Adrenal gland (tissue), 12 donors: Measurements from ENCODE around the gene RPUSD4. TPM values are rescaled to one million over a fixed set of nuclear protein-coding genes. Genes with fewer than 3 reads are reported as not detected.

Experiments used
- DNase-seq, 7 donors: peaks; one replicate each; pipeline ENCODE4 v3.0.0-alpha.2; 2019 to 2020
- H3K27ac ChIP-seq, 5 donors: fragments of 200-600 bp; sonication (generic) in 4 of 5; 1 replicate in 3 of 5; 2 replicates in 2 of 5; pipeline versions ENCODE4 v1.5.1 to v1.8.0; 2016 to 2020; ENCODE audit warnings: mild to moderate bottlenecking in 1 of 5
- H3K27me3 ChIP-seq: fragments of 200-600 bp; 2 replicates; pipeline ENCODE4 v1.8.0; 2021
- H3K36me3 ChIP-seq, 2 donors: fragments of 200-600 bp; replicated peaks in 1 of 2; 1 replicate in 1 of 2; 2 replicates in 1 of 2; pipeline versions ENCODE4 v1.5.1 to v1.8.0; 2018 to 2022
- H3K4me1 ChIP-seq, 2 donors: fragments of 200-600 bp; replicated peaks in 1 of 2; 1 replicate in 1 of 2; 2 replicates in 1 of 2; pipeline versions ENCODE4 v1.5.1 to v1.8.0; 2018 to 2021
- H3K4me3 ChIP-seq, 4 donors: fragments of 200-600 bp; sonication (generic) in 3 of 4; one replicate each; pipeline ENCODE4 v1.5.1; 2016 to 2018
- H3K9me3 ChIP-seq, 3 donors: fragments of 200-600 bp; sonication (generic) in 1 of 3; replicated peaks in 1 of 3; 1 replicate in 2 of 3; 2 replicates in 1 of 3; pipeline versions ENCODE4 v1.5.1 to v1.8.0; 2016 to 2021
- POLR2A ChIP-seq, 2 donors: fragments of 450-650 bp; IDR thresholded peaks; one replicate each; pipeline ENCODE4 v1.6.1; 2017; ENCODE audit warnings: antibody characterized with exemption in 2 of 2, mild to moderate bottlenecking in 2 of 2, moderate library complexity in 1 of 2
- WGBS, 4 donors: extraction: QIAGEN DNeasy Blood & Tissue Kit in 2 of 4; methylation state at CpG; one replicate each; pipeline versions ENCODE4 v1.1.5 to v1.1.7; 2013 to 2017; 5-methylcytosine and 5-hydroxymethylcytosine counted together
- intact Hi-C, 2 donors: fragments of 100-400 bp; cut with DNase I; formaldehyde crosslinking; loops; one replicate each; pipeline versions ENCODE4 v1.14.1 to v1.15.0; 2022 to 2023
- polyA plus RNA-seq, 3 donors: library from polyadenylated mRNA; stranded (reverse); fragments of 200-250 nt in 2 of 3; fragments of 350-450 nt in 1 of 3; fragmentation: Illumina TruSeq in 1 of 3; extraction: RNeasy Lipid Tissue Mini Kit (QIAGEN cat#74804) in 1 of 3; gene quantifications; one replicate each; pipeline ENCODE4 v1.2.3, GENCODE V29; 2013 to 2014
- total RNA-seq, 9 donors: library from RNA; depleted of rRNA in 4 of 9; stranded (reverse); fragments of >200 nt in 4 of 9; fragments of 120-200 nt in 1 of 9; fragmentation: NEBNext Ultra II Directional in 1 of 9; extraction: Animal tissue kit (Norgen Biotek cat#: 25700) in 1 of 9; gene quantifications; one replicate each; pipeline versions ENCODE4 v1.1.0 to v1.2.4, GENCODE V29; 2013 to 2023
- TF ChIP-seq, protein P1 (sequence below), 6 experiments: fragments of 450-650 bp in 4 of 6; fragments of 200-600 bp in 2 of 6; sonication (generic) in 1 of 6; IDR thresholded peaks; 1 replicate in 5 of 6; 2 replicates in 1 of 6; pipeline versions ENCODE4 v1.5.1 to v1.8.0; 2016 to 2021; ENCODE audit warnings: antibody characterized with exemption in 6 of 6, mild to moderate bottlenecking in 2 of 6, moderate library complexity in 1 of 6
- donor health status: healthy with polysubstance abuse.
- donor health status: Bipolar disorder and iron deficiency.
- donor health status: DM: yes; HTN: yes; CAD: no.
- donor health status: DM: no; HTN: no; CAD: no.
- donor health status: DM: no; HTN: no; CAD: no.
- donor health status: DM: yes; HTN: yes; CAD: no.

Gene RPUSD4
- total and polyA plus RNA-seq, 12 donors = 10.6 to 27.5 (median 19.5) TPM

DNA sequence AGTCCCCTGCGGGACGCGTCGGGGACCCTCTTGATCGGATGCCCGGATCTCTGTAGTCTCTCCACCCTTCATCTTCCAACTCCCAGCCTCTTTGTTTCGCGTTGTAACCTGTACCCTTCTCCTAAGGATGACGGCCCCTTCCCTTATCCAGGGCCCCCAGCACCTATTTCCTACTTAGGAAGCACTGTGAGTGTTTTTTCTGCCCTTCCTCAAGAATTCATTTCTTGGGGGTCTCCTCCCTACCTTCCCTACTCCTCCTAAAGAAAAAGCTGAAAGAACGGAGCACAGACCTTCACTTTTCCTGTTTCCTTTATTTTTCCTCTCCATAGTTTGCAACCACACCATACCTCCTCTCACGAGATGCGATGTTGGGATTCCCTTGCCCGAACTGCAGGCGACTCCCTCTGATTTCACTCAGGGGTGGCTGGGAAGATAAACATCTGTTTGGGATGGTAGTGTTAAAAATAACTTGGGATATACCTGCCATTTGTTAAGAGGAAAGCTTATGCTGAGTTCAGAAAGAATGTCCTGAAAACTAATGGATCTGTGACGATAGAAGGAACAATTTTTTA, 725 bp upstream of the RPUSD4 start:
- H3K9me3 ChIP-seq = no peaks in the 10 kb centered on the region
- peak overlapping the region in 3 of 4 donors; percentile 59 to 88 (median 87) for H3K4me3 ChIP-seq
- peaks cover 4 to 21% of the 10 kb centered on the region in 2 donors for H3K4me1 ChIP-seq
- 1 to 2% (median 1%) methylated on average over 15 of the region's 15 CpGs for WGBS, 4 donors
- intact Hi-C loops = loop anchor here (5.0 to 10.0 kb wide), 2 partner anchors 53 to 55 kb away; partner anchors contain the start of genes FOXRED1 (in 2 of the 2) and SRPRA (in 2 of the 2)
- H3K27me3 ChIP-seq = no peaks in the 10 kb centered on the region
- no peak for DNase-seq
- H3K36me3 ChIP-seq = peaks cover 0 to 20% of the 10 kb centered on the region in 2 donors
- peak overlapping the region in 3 of 5 donors; percentile 28 to 63 (median 33) for H3K27ac ChIP-seq
- no peak for TF ChIP-seq POLR2A (IDR thresholded peaks at IDR 0.05)
- TF ChIP-seq, protein P1, sequence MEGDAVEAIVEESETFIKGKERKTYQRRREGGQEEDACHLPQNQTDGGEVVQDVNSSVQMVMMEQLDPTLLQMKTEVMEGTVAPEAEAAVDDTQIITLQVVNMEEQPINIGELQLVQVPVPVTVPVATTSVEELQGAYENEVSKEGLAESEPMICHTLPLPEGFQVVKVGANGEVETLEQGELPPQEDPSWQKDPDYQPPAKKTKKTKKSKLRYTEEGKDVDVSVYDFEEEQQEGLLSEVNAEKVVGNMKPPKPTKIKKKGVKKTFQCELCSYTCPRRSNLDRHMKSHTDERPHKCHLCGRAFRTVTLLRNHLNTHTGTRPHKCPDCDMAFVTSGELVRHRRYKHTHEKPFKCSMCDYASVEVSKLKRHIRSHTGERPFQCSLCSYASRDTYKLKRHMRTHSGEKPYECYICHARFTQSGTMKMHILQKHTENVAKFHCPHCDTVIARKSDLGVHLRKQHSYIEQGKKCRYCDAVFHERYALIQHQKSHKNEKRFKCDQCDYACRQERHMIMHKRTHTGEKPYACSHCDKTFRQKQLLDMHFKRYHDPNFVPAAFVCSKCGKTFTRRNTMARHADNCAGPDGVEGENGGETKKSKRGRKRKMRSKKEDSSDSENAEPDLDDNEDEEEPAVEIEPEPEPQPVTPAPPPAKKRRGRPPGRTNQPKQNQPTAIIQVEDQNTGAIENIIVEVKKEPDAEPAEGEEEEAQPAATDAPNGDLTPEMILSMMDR (IDR thresholded peaks at IDR 0.05) = no peak

DNA sequence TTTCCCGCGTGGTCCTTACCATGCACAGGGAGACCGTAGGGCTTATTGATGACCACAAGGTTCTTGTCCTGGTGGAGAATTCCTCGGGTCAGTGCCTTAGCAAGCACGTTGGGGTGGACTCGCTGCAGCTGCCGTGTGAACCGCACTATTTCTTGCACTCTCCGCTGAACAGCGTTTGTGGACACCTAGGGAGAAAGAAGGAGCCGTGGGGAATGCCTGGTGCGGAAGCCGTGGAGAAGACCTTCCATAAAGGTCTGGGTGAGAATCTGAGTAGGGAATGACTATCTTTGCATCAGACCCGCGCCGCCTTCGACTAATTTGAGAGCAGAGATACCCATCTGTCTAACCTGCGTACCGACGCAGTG, 597 bp downstream of the RPUSD4 start:
- TF ChIP-seq, protein P1 (IDR thresholded peaks at IDR 0.05) = no peak
- no peak for TF ChIP-seq POLR2A (IDR thresholded peaks at IDR 0.05)
- 4 to 10% (median 4%) methylated on average over 17 to 20 of the region's 20 CpGs for WGBS, 4 donors
- intact Hi-C loops = loop anchor here (5.0 to 10.0 kb wide), 2 partner anchors 54 to 56 kb away; partner anchors contain the start of genes FOXRED1 (in 2 of the 2) and SRPRA (in 2 of the 2)
- H3K27ac ChIP-seq = peak overlapping the region in 2 of 5 donors; percentile 32 to 63
- H3K27me3 ChIP-seq = no peaks in the 10 kb centered on the region
- no peaks in the 10 kb centered on the region for H3K9me3 ChIP-seq
- peak overlapping the region; percentile 39 to 88 (median 86) for H3K4me3 ChIP-seq
- peaks cover 4 to 20% of the 10 kb centered on the region in 2 donors for H3K4me1 ChIP-seq
- DNase-seq = no peak
- peaks cover 0 to 26% of the 10 kb centered on the region in 2 donors for H3K36me3 ChIP-seq

DNA sequence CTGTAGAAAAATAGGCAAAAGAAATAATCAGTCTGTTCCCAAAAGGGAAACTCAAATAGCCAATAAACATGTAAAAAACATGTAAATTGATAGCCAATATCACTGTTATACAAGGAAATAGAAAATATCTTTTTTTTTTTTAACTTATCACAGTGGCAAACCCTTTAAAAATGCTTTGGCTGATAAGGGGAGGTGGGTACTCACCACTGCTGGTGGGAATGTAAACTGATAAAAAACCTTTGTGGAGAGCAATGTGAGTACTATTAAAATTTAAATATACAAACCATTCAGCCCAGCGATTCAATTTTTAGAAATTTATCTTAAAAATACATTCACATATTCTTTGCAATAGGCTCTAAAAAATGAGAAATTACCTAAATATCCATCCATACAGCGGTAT, 3.6 kb downstream of the RPUSD4 start:
- Histone ChIP-seq H3K4me3 (no peak overlapping the region), H3K4me1 (peaks cover 4 to 13% of the 10 kb centered on the region in 2 donors), H3K27ac (no peak overlapping the region), H3K9me3 (no peaks in the 10 kb centered on the region), H3K36me3 (peaks cover 0 to 50% of the 10 kb centered on the region in 2 donors), H3K27me3 (no peaks in the 10 kb centered on the region)
- TF ChIP-seq, protein P1 (IDR thresholded peaks at IDR 0.05) = no peak
- no peak for TF ChIP-seq POLR2A (IDR thresholded peaks at IDR 0.05)
- DNase-seq = no peak
- intact Hi-C loops = no loop called here
- WGBS, 4 donors = 95 to 98% (median 96%) methylated on average over 2 of the region's 2 CpGs

DNA sequence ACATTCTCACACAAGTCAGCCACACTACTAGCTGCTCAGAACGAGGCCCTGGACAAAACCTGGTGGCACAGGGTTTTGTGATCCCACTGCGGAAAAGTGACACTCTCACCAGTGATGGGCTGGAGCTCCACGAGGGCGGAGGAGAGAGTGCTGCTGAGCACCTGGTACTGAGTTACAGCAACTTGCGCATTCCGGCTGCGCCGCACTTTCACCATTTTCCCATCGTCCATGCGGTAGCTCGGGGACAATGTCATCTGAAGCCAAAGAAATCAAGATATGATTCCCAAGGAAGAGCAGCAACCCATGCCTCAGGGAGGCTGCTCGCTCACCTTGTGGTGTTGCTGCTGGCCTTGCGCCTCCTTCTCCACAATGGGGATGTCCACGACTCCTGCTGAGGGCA, 6.1 kb downstream of the RPUSD4 start:
- Histone ChIP-seq H3K27ac (no peak overlapping the region), H3K27me3 (no peaks in the 10 kb centered on the region), H3K36me3 (peaks cover 0 to 75% of the 10 kb centered on the region in 2 donors), H3K4me3 (no peak overlapping the region), H3K9me3 (no peaks in the 10 kb centered on the region), H3K4me1 (no peaks in the 10 kb centered on the region)
- DNase-seq = no peak
- TF ChIP-seq, protein P1 (IDR thresholded peaks at IDR 0.05) = no peak
- no peak for TF ChIP-seq POLR2A (IDR thresholded peaks at IDR 0.05)
- WGBS, 4 donors = 95 to 97% (median 96%) methylated on average over 14 of the region's 14 CpGs
- intact Hi-C loops = no loop called here
